Activated CD4-positive, alpha-beta memory T cell treated with anti-CD3 and anti-CD28 coated beads for 36 hours (primary cell): ENCODE measurements around the gene PLCB1. TPM values are rescaled to one million over a fixed set of nuclear protein-coding genes. Genes with fewer than 3 reads are reported as not detected.

ENCODE experiments used
- CTCF ChIA-PET: fragments of 350-600 bp; sonication (Branson Sonifier 250); formaldehyde crosslinking; loops from one replicate; lab custom pipeline; 2021; ENCODE audit warnings: antibody characterized with exemption, inconsistent platforms; lab: Charles Lee
- POLR2A ChIA-PET: fragments of 350-600 bp; sonication (Branson Sonifier 250); formaldehyde crosslinking; loops from one replicate; lab custom pipeline; 2021; ENCODE audit warnings: antibody characterized with exemption; lab: Charles Lee
- DNase-seq: peaks from one replicate; pipeline ENCODE4 v3.0.0-alpha.2; 2020
- H3K27ac Mint-ChIP-seq: one replicate; pipeline ENCODE4 v1.8.0; 2021; ENCODE audit warnings: mixed read lengths
- H3K27me3 Mint-ChIP-seq: one replicate; pipeline ENCODE4 v1.8.0; 2021; ENCODE audit warnings: mixed read lengths
- H3K36me3 Mint-ChIP-seq: one replicate; pipeline ENCODE4 v1.8.0; 2021; ENCODE audit warnings: mixed read lengths
- H3K4me1 Mint-ChIP-seq: one replicate; pipeline ENCODE4 v1.8.0; 2021; ENCODE audit warnings: low read depth, mixed read lengths
- H3K4me3 Mint-ChIP-seq: one replicate; pipeline ENCODE4 v1.8.0; 2021; ENCODE audit warnings: mild to moderate bottlenecking, mixed read lengths
- H3K9me3 Mint-ChIP-seq: one replicate; pipeline ENCODE4 v1.8.0; 2021; ENCODE audit warnings: mixed read lengths
- intact Hi-C: fragments of 100-400 bp; cut with micrococcal nuclease; formaldehyde crosslinking; loops from one replicate; pipeline ENCODE4 v1.15.1; 2023
- total RNA-seq, 2 experiments: library from RNA; stranded (reverse); gene quantifications; one replicate each; pipeline ENCODE4 v1.2.3, GENCODE V29; 2021

PLCB1 gene
- total RNA-seq, 2 experiments from 2014 or later = 3.9 to 4.0 TPM

- no peaks in the 10 kb centered on the region for H3K27me3 Mint-ChIP-seq
- no peaks in the 10 kb centered on the region for H3K9me3 Mint-ChIP-seq
- ChIA-PET POLR2A (no interaction called here), CTCF (no interaction called here)
- no peaks in the 10 kb centered on the region for H3K4me1 Mint-ChIP-seq
- DNase-seq = no peak
- no peaks in the 10 kb centered on the region for H3K36me3 Mint-ChIP-seq
- intact Hi-C loops = no loop called here
- no peak overlapping the region for H3K4me3 Mint-ChIP-seq
- no peak overlapping the region for H3K27ac Mint-ChIP-seq
Measured at GRCh38 chr20:8322662-8323217, 190.7 kb downstream of the PLCB1 start.

DNA sequence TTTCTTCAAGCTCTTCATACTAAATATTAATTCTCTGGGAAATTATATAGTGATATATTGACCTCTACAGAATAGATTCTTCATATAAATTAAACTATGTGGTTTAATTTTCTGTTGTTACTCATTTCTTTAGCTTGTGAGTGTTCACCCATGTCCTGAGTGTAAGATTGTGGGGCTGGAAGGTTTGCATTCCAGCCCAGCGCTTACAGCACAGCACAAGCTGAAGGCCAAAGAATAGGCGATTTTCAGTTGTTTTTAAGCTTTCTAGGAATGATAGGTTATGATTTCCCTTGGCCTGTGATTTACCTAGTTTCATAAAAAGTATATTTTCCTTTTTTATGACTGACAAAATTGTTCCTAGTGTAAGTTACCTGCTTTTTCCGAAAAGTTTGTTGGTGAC, 194.1 kb downstream of the PLCB1 start:
- no peaks in the 10 kb centered on the region for H3K27me3 Mint-ChIP-seq
- CTCF ChIA-PET = no interaction called here
- DNase-seq = no peak
- no peaks in the 10 kb centered on the region for H3K4me1 Mint-ChIP-seq
- intact Hi-C loops = no loop called here
- no peaks in the 10 kb centered on the region for H3K9me3 Mint-ChIP-seq
- H3K36me3 Mint-ChIP-seq = no peaks in the 10 kb centered on the region
- no peak overlapping the region for H3K27ac Mint-ChIP-seq
- POLR2A ChIA-PET = no interaction called here
- H3K4me3 Mint-ChIP-seq = no peak overlapping the region

GRCh38 chr20:8326899-8327298, 194.8 kb downstream of the PLCB1 start:
- H3K4me3 Mint-ChIP-seq = no peak overlapping the region
- H3K27ac Mint-ChIP-seq = no peak overlapping the region
- no peaks in the 10 kb centered on the region for H3K9me3 Mint-ChIP-seq
- no peaks in the 10 kb centered on the region for H3K36me3 Mint-ChIP-seq
- no peaks in the 10 kb centered on the region for H3K4me1 Mint-ChIP-seq
- intact Hi-C loops = no loop called here
- no peaks in the 10 kb centered on the region for H3K27me3 Mint-ChIP-seq
- no peak for DNase-seq
- ChIA-PET CTCF (no interaction called here), POLR2A (no interaction called here)

DNA sequence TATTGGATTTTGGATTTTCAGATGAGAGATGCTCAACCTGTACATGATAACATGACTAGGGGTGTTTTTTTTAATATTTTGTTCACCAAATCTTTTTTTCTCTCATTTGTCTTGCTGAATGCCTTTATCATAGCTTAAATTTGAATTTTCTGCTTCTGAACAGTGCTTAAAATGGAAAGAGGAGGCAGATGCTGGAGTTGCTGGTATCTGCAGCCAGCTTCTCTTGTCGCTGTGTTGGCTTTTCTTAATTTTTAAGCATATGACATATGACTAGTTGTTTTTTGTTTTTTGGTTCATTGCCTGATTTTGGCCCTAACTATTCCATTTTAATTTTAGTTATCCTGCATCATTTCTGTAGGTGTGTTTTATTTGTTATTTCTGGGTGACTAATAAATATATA, 196.1 kb downstream of the PLCB1 start:
- POLR2A ChIA-PET = no interaction called here
- Mint-ChIP-seq H3K36me3 (no peaks in the 10 kb centered on the region), H3K27ac (no peak overlapping the region), H3K9me3 (no peaks in the 10 kb centered on the region), H3K4me3 (no peak overlapping the region), H3K4me1 (no peaks in the 10 kb centered on the region), H3K27me3 (peaks cover 1% of the 10 kb centered on the region)
- intact Hi-C loops = no loop called here
- no peak for DNase-seq
- CTCF ChIA-PET = no interaction called here

- H3K36me3 Mint-ChIP-seq = no peaks in the 10 kb centered on the region
- H3K4me3 Mint-ChIP-seq = no peak overlapping the region
- ChIA-PET CTCF (no interaction called here), POLR2A (no interaction called here)
- intact Hi-C loops = no loop called here
- peaks cover 1% of the 10 kb centered on the region for H3K27me3 Mint-ChIP-seq
- no peaks in the 10 kb centered on the region for H3K4me1 Mint-ChIP-seq
- no peaks in the 10 kb centered on the region for H3K9me3 Mint-ChIP-seq
- no peak for DNase-seq
- H3K27ac Mint-ChIP-seq = no peak overlapping the region
Measured at GRCh38 chr20:8330319-8330784, 198.3 kb downstream of the PLCB1 start.

GRCh38 chr20:8330785-8331695, 199.0 kb downstream of the PLCB1 start:
- Mint-ChIP-seq H3K4me1 (no peaks in the 10 kb centered on the region), H3K4me3 (no peak overlapping the region), H3K27me3 (peaks cover 1% of the 10 kb centered on the region), H3K27ac (no peak overlapping the region), H3K36me3 (no peaks in the 10 kb centered on the region), H3K9me3 (no peaks in the 10 kb centered on the region)
- CTCF ChIA-PET = no interaction called here
- intact Hi-C loops = no loop called here
- POLR2A ChIA-PET = no interaction called here
- DNase-seq = no peak

GRCh38 chr20:8331740-8332412, 199.8 kb downstream of the PLCB1 start:
- Mint-ChIP-seq H3K27ac (no peak overlapping the region), H3K9me3 (no peaks in the 10 kb centered on the region), H3K36me3 (no peaks in the 10 kb centered on the region), H3K27me3 (peaks cover 1% of the 10 kb centered on the region), H3K4me1 (no peaks in the 10 kb centered on the region), H3K4me3 (no peak overlapping the region)
- POLR2A ChIA-PET = no interaction called here
- no peak for DNase-seq
- CTCF ChIA-PET = no interaction called here
- intact Hi-C loops = no loop called here

- ChIA-PET POLR2A (no interaction called here), CTCF (no interaction called here)
- no peaks in the 10 kb centered on the region for H3K4me1 Mint-ChIP-seq
- no peak for DNase-seq
- H3K27ac Mint-ChIP-seq = no peak overlapping the region
- H3K4me3 Mint-ChIP-seq = no peak overlapping the region
- intact Hi-C loops = no loop called here
- H3K27me3 Mint-ChIP-seq = peaks cover 1% of the 10 kb centered on the region
- H3K9me3 Mint-ChIP-seq = no peaks in the 10 kb centered on the region
- no peaks in the 10 kb centered on the region for H3K36me3 Mint-ChIP-seq
Measured at GRCh38 chr20:8334641-8335040, 202.6 kb downstream of the PLCB1 start.

DNA sequence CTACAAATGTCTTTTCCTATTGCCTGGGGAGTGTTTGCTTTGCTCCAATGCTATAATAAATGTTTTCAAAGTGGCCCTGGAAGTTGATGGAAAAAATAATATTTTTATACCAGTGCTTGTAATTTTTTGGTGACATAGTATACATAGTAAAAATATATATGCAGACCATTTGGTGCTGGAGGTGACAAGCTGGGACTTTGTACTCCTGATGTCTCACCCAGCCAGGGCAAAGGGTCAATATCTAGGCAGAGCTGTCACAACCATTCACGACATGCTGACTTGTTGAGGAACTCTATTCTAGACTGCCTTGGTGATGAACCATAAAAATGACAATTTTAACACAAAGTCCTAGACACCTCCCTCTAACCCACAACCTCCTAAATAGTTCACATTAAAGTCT, 203.0 kb downstream of the PLCB1 start:
- ChIA-PET POLR2A (no interaction called here), CTCF (no interaction called here)
- no peak overlapping the region for H3K4me3 Mint-ChIP-seq
- no peaks in the 10 kb centered on the region for H3K4me1 Mint-ChIP-seq
- no peaks in the 10 kb centered on the region for H3K9me3 Mint-ChIP-seq
- H3K36me3 Mint-ChIP-seq = no peaks in the 10 kb centered on the region
- no peak for DNase-seq
- intact Hi-C loops = no loop called here
- H3K27ac Mint-ChIP-seq = no peak overlapping the region
- H3K27me3 Mint-ChIP-seq = peaks cover 1% of the 10 kb centered on the region

DNA sequence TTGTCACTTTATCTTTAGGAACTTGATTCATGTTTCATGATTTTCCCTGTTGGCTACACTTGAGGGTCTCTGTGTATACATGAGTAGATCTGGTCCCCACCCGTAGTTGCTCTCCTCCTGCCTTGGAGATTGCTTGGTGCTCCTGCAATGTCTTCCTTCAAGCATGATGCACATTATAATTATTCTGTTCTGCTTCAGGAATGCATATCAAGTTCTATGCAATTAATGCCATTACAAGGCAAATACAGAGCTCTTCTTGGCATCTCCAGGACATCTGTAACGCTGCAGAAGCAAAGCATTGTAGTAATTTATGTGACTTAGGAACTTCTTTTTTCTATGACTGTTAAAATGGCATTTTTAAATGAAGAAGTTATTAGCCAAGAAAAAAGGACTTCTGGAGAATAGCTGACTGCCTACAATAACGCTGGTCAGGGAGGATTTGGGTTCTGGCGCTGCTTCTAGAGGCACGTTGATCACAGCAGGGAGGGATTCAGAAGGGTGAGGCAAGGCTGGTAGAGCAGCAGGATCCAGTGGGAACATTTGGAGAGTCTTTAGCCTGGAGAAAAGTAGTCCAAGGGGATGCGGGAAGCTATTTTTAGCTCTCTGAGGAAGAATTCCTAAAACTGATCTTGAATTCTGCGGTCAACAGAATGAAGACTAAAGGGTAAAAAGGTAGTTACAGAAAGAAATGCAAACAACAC, 203.6 kb downstream of the PLCB1 start:
- no peak overlapping the region for H3K27ac Mint-ChIP-seq

DNA sequence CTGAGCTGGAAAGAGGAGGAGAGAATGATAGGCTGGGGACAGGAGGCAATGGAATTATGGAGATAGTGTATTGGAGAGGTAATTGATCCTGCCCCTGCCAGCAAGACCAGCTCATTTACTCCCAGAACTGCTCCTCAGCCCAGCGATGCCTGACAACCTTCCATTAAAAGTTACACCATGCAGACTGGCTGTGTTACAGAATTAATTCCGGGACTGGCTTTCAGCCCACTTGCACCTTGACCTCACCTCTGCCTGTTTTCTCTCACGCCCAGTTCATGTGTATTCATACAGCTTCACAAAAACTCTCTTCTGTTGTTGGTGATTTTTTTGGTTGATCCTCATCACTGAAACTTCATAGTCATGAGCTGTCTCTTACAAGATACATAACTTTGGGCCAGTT, 207.3 kb downstream of the PLCB1 start:
- no peaks in the 10 kb centered on the region for H3K27me3 Mint-ChIP-seq
- no peaks in the 10 kb centered on the region for H3K36me3 Mint-ChIP-seq
- CTCF ChIA-PET = no interaction called here
- H3K4me3 Mint-ChIP-seq = no peak overlapping the region
- H3K4me1 Mint-ChIP-seq = no peaks in the 10 kb centered on the region
- DNase-seq = no peak
- no peaks in the 10 kb centered on the region for H3K9me3 Mint-ChIP-seq
- no peak overlapping the region for H3K27ac Mint-ChIP-seq
- intact Hi-C loops = no loop called here
- POLR2A ChIA-PET = no interaction called here

More for the DNA sequence above, 203.6 kb downstream of the PLCB1 start:
- Mint-ChIP-seq H3K4me1 (no peaks in the 10 kb centered on the region), H3K36me3 (no peaks in the 10 kb centered on the region), H3K27me3 (peaks cover 1% of the 10 kb centered on the region), H3K4me3 (no peak overlapping the region), H3K9me3 (no peaks in the 10 kb centered on the region)
- intact Hi-C loops = no loop called here
- no peak for DNase-seq
- ChIA-PET CTCF (no interaction called here), POLR2A (no interaction called here)

- no peaks in the 10 kb centered on the region for H3K4me1 Mint-ChIP-seq
- no peaks in the 10 kb centered on the region for H3K9me3 Mint-ChIP-seq
- no peak for DNase-seq
- H3K4me3 Mint-ChIP-seq = no peak overlapping the region
- intact Hi-C loops = no loop called here
- ChIA-PET CTCF (no interaction called here), POLR2A (no interaction called here)
- no peaks in the 10 kb centered on the region for H3K36me3 Mint-ChIP-seq
- no peak overlapping the region for H3K27ac Mint-ChIP-seq
- H3K27me3 Mint-ChIP-seq = no peaks in the 10 kb centered on the region
Measured at GRCh38 chr20:8342391-8342790, 210.3 kb downstream of the PLCB1 start.
